ENCODE data around the gene PPP1R16B.

PPP1R16B gene

DNA sequence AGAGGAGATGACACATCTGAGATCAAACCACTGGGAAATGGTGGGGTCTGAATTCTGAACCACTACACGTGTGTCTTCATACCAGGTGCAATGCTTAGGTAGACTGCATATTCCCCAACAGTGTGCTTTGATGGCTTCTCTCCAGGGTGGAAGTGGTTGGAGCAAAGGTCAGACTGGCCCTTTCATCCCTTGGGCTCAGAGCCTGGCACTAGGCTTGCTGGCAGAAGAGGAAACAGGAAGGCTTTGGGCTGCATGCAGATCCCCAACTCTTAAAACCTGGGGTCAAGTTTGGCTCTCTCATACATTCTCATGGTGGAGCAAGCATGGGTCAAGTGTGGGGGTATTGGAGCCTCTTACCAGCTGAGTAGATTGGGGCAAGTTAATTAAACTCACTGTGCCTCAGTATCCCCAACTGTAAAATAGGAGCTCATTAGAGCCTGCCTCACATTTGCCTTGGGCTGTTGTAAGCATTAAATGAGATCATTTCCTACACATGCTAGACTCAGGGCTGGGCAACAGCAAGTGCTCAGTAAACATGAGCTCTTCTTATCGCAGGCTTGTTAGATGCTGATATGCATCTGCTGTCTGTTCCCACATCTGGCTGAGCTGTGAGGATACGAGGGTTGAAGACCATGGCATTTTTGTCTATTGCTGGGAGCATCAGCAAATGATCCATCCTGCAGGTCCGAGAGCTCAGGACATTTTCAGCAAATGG lies 69.1 kb downstream of the PPP1R16B start:
- Histone ChIP-seq H2BK5ac (ENCODE audit: low read length) (no peak overlapping the region), H2BK15ac (ENCODE audit: low read length) (no peak overlapping the region), H4K91ac (ENCODE audit: low read depth, low read length, poor library complexity) (no peak overlapping the region), H3K79me1 (ENCODE audit: low read depth, low read length) (no peaks in the 10 kb centered on the region), H3K27me3 (ENCODE audit: control insufficient read depth in 3 of 3, insufficient read depth in 3 of 3, low read depth in 1 of 3, low read length in 3 of 3) (peaks cover 0 to 2% (median 0%) of the 10 kb centered on the region in 3 experiments), H3K9ac (ENCODE audit: low read depth, low read length, poor library complexity) (no peak overlapping the region), H2AFZ (ENCODE audit: low read length) (no peak overlapping the region), H3K4me1 (ENCODE audit: control insufficient read depth in 2 of 2, insufficient read depth in 1 of 2, low read depth in 1 of 2, low read length in 2 of 2) (peaks cover 4 to 9% of the 10 kb centered on the region in 2 donors), H4K8ac (ENCODE audit: low read depth, low read length) (no peak overlapping the region), H3K23ac (ENCODE audit: low read depth, low read length, poor library complexity) (no peak overlapping the region), H2BK12ac (ENCODE audit: low read length) (no peak overlapping the region), H3K4ac (ENCODE audit: low read length) (no peak overlapping the region), H2BK120ac (ENCODE audit: low read depth, low read length) (no peak overlapping the region), H3K27ac (replicated peaks; ENCODE audit: low read length) (no peak overlapping the region), H3K4me3 (ENCODE audit: low read length in 2 of 2) (no peak overlapping the region), H2AK5ac (ENCODE audit: low read depth, low read length) (no peak overlapping the region), H3K18ac (ENCODE audit: low read length) (no peak overlapping the region), H3K36me3 (replicated peaks in 1 of 2; ENCODE audit: control insufficient read depth in 2 of 2, insufficient read depth in 2 of 2, low read length in 2 of 2) (no peaks in the 10 kb centered on the region), H3K14ac (ENCODE audit: low read length) (no peak overlapping the region), H3K9me3 (replicated peaks in 1 of 2; ENCODE audit: control insufficient read depth in 2 of 2, insufficient read depth in 1 of 2, low read depth in 1 of 2, low read length in 2 of 2) (no peaks in the 10 kb centered on the region), H3K4me2 (ENCODE audit: insufficient read depth, low read length, poor library complexity, severe bottlenecking) (no peak overlapping the region)
- WGBS, 2 donors (ENCODE audit: extremely low coverage in 2 of 2, insufficient read length in 2 of 2, insufficient replicate concordance in 1 of 2), result no CpG with 5 or more reads among the region's 4 CpGs
- no peak for DNase-seq (ENCODE audit: low spot score)

DNA sequence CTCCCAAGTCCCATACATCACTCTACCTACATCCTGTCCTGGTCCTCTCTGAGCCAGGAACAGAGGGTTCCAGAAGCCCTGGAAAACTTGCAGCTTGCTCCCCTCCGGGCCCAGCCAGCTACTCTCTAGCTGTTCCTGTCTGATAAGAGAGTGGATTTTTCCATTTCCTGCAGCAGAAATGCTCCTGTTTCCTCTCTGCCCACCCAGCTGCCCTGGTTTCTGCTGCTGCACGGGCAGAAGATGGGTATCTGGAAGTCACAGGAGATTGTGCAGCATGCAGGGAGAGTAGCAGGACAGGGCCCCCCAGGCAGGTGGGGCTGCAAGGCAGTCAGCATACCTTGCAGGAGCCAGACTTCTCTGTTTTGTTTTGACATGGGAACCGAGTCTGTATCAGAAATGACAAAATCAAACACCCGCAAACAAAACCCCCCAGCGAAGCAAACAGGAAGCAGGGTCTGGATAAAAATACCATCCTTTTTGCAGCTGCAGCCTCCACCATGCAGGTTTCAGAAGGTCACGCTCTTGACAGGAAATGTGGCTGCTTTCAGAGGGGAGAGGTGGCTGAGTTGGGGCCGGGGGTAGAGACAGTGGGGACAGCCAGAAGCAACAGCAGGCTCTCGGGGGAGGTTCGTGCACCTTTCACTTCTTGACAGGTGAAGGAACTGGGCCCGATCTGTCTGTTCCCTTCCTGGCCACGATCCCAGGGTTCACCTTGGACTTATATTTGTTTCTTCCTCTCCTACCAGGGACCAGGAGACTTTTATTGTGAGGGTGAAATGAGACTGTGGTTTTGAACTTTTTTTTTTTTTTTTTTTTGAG lies 69.9 kb downstream of the PPP1R16B start:
- Histone ChIP-seq H2AK5ac (ENCODE audit: low read depth, low read length) (no peak overlapping the region), H3K4me3 (ENCODE audit: low read length in 2 of 2) (no peak overlapping the region), H2AFZ (ENCODE audit: low read length) (peak overlapping the region; percentile 39), H4K8ac (ENCODE audit: low read depth, low read length) (no peak overlapping the region), H2BK15ac (ENCODE audit: low read length) (no peak overlapping the region), H3K4me2 (ENCODE audit: insufficient read depth, low read length, poor library complexity, severe bottlenecking) (no peak overlapping the region), H2BK12ac (ENCODE audit: low read length) (no peak overlapping the region), H3K14ac (ENCODE audit: low read length) (no peak overlapping the region), H2BK5ac (ENCODE audit: low read length) (no peak overlapping the region), H4K91ac (ENCODE audit: low read depth, low read length, poor library complexity) (no peak overlapping the region), H3K23ac (ENCODE audit: low read depth, low read length, poor library complexity) (no peak overlapping the region), H3K79me1 (ENCODE audit: low read depth, low read length) (no peaks in the 10 kb centered on the region), H2BK120ac (ENCODE audit: low read depth, low read length) (no peak overlapping the region), H3K18ac (ENCODE audit: low read length) (no peak overlapping the region), H3K27me3 (ENCODE audit: control insufficient read depth in 3 of 3, insufficient read depth in 3 of 3, low read depth in 1 of 3, low read length in 3 of 3) (peaks cover 0 to 2% (median 0%) of the 10 kb centered on the region in 3 experiments), H3K27ac (replicated peaks; ENCODE audit: low read length) (no peak overlapping the region), H3K36me3 (replicated peaks in 1 of 2; ENCODE audit: control insufficient read depth in 2 of 2, insufficient read depth in 2 of 2, low read length in 2 of 2) (no peaks in the 10 kb centered on the region), H3K4me1 (ENCODE audit: control insufficient read depth in 2 of 2, insufficient read depth in 1 of 2, low read depth in 1 of 2, low read length in 2 of 2) (peaks cover 4 to 9% of the 10 kb centered on the region in 2 donors), H3K9ac (ENCODE audit: low read depth, low read length, poor library complexity) (no peak overlapping the region), H3K9me3 (replicated peaks in 1 of 2; ENCODE audit: control insufficient read depth in 2 of 2, insufficient read depth in 1 of 2, low read depth in 1 of 2, low read length in 2 of 2) (no peaks in the 10 kb centered on the region), H3K4ac (ENCODE audit: low read length) (no peak overlapping the region)
- DNase-seq (ENCODE audit: low spot score), result no peak
- no CpG with 5 or more reads among the region's 11 CpGs for WGBS, 2 donors (ENCODE audit: extremely low coverage in 2 of 2, insufficient read length in 2 of 2, insufficient replicate concordance in 1 of 2)

DNA sequence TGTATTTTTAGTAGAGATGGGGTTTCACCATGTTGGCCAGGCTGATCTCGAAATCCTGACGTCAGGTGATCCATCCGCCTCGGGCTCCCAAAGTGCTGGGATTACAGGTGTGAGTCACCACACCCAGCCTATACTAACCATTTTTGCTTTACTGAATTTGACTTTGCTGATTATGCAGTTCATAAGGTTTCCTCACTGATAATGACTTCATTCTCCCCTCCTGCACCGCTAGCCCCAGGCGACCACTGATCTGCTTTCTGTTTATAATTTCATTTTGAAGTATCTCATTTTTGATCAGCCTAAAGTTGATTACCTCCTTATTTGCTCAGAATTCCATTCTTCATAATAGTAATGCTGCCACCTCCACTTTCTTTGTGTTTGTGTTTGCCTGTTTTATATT lies 72.0 kb downstream of the PPP1R16B start:
- WGBS, 2 donors (ENCODE audit: extremely low coverage in 2 of 2, insufficient read length in 2 of 2, insufficient replicate concordance in 1 of 2), result no CpG with 5 or more reads among the region's 6 CpGs
- Histone ChIP-seq H3K4me2 (ENCODE audit: insufficient read depth, low read length, poor library complexity, severe bottlenecking) (no peak overlapping the region), H3K9ac (ENCODE audit: low read depth, low read length, poor library complexity) (no peak overlapping the region), H3K9me3 (replicated peaks in 1 of 2; ENCODE audit: control insufficient read depth in 2 of 2, insufficient read depth in 1 of 2, low read depth in 1 of 2, low read length in 2 of 2) (no peaks in the 10 kb centered on the region), H3K4me3 (ENCODE audit: low read length in 2 of 2) (no peak overlapping the region), H2BK120ac (ENCODE audit: low read depth, low read length) (no peak overlapping the region), H3K23ac (ENCODE audit: low read depth, low read length, poor library complexity) (no peak overlapping the region), H3K4ac (ENCODE audit: low read length) (no peak overlapping the region), H3K4me1 (ENCODE audit: control insufficient read depth in 2 of 2, insufficient read depth in 1 of 2, low read depth in 1 of 2, low read length in 2 of 2) (peaks cover 0 to 9% of the 10 kb centered on the region in 2 donors), H2BK15ac (ENCODE audit: low read length) (no peak overlapping the region), H3K18ac (ENCODE audit: low read length) (no peak overlapping the region), H4K91ac (ENCODE audit: low read depth, low read length, poor library complexity) (no peak overlapping the region), H3K27ac (replicated peaks; ENCODE audit: low read length) (no peak overlapping the region), H3K27me3 (ENCODE audit: control insufficient read depth in 3 of 3, insufficient read depth in 3 of 3, low read depth in 1 of 3, low read length in 3 of 3) (peaks cover 0 to 2% (median 0%) of the 10 kb centered on the region in 3 experiments), H3K36me3 (replicated peaks in 1 of 2; ENCODE audit: control insufficient read depth in 2 of 2, insufficient read depth in 2 of 2, low read length in 2 of 2) (no peaks in the 10 kb centered on the region), H2AFZ (ENCODE audit: low read length) (no peak overlapping the region), H2AK5ac (ENCODE audit: low read depth, low read length) (no peak overlapping the region), H3K14ac (ENCODE audit: low read length) (no peak overlapping the region), H3K79me1 (ENCODE audit: low read depth, low read length) (no peaks in the 10 kb centered on the region), H4K8ac (ENCODE audit: low read depth, low read length) (no peak overlapping the region), H2BK5ac (ENCODE audit: low read length) (no peak overlapping the region), H2BK12ac (ENCODE audit: low read length) (no peak overlapping the region)
- DNase-seq (ENCODE audit: low spot score), result no peak

DNA sequence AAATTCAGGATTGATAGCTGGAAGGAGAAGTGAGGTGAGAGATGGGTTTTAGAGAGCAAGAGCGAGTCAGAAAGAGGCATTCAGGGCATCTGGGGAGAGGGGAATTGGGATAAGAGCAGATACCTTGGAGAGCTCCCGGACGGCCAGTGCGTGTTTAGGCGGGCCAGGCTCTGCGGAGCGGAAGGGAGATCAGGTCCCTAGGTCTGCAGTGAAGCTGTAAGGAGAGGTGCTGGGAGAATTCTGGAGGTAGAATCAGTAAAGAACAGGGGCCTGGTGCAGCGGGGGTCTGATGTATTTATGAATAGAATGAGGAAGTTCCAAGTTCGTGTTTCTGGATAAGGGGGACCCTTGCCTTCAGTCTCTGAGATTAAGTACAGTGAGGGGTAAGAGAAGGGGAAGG lies 73.4 kb downstream of the PPP1R16B start:
- no peak overlapping the region for H2BK120ac ChIP-seq (ENCODE audit: low read depth, low read length)
- no peak overlapping the region for H2BK15ac ChIP-seq (ENCODE audit: low read length)
- no peak overlapping the region for H2BK12ac ChIP-seq (ENCODE audit: low read length)
- H3K14ac ChIP-seq (ENCODE audit: low read length), result no peak overlapping the region
- H3K9ac ChIP-seq (ENCODE audit: low read depth, low read length, poor library complexity), result no peak overlapping the region
- H2AFZ ChIP-seq (ENCODE audit: low read length), result no peak overlapping the region
- no peak overlapping the region for H2AK5ac ChIP-seq (ENCODE audit: low read depth, low read length)
- H3K18ac ChIP-seq (ENCODE audit: low read length), result no peak overlapping the region
- no peak overlapping the region for H3K27ac ChIP-seq (replicated peaks; ENCODE audit: low read length)
- peaks cover 0 to 9% of the 10 kb centered on the region in 2 donors for H3K4me1 ChIP-seq (ENCODE audit: control insufficient read depth in 2 of 2, insufficient read depth in 1 of 2, low read depth in 1 of 2, low read length in 2 of 2)
- DNase-seq (ENCODE audit: low spot score), result peak; percentile 44
- no peak overlapping the region for H4K8ac ChIP-seq (ENCODE audit: low read depth, low read length)
- no peak overlapping the region for H3K4me3 ChIP-seq (ENCODE audit: low read length in 2 of 2)
- no peaks in the 10 kb centered on the region for H3K79me1 ChIP-seq (ENCODE audit: low read depth, low read length)
- no CpG with 5 or more reads among the region's 9 CpGs for WGBS, 2 donors (ENCODE audit: extremely low coverage in 2 of 2, insufficient read length in 2 of 2, insufficient replicate concordance in 1 of 2)
- no peak overlapping the region for H2BK5ac ChIP-seq (ENCODE audit: low read length)
- peaks cover 0 to 2% (median 0%) of the 10 kb centered on the region in 3 experiments for H3K27me3 ChIP-seq (ENCODE audit: control insufficient read depth in 3 of 3, insufficient read depth in 3 of 3, low read depth in 1 of 3, low read length in 3 of 3)
- H3K9me3 ChIP-seq (replicated peaks in 1 of 2; ENCODE audit: control insufficient read depth in 2 of 2, insufficient read depth in 1 of 2, low read depth in 1 of 2, low read length in 2 of 2), result no peaks in the 10 kb centered on the region
- H3K4ac ChIP-seq (ENCODE audit: low read length), result no peak overlapping the region
- H3K4me2 ChIP-seq (ENCODE audit: insufficient read depth, low read length, poor library complexity, severe bottlenecking), result no peak overlapping the region
- no peak overlapping the region for H4K91ac ChIP-seq (ENCODE audit: low read depth, low read length, poor library complexity)
- no peaks in the 10 kb centered on the region for H3K36me3 ChIP-seq (replicated peaks in 1 of 2; ENCODE audit: control insufficient read depth in 2 of 2, insufficient read depth in 2 of 2, low read length in 2 of 2)
- H3K23ac ChIP-seq (ENCODE audit: low read depth, low read length, poor library complexity), result no peak overlapping the region

Data from neuronal stem cell (in vitro differentiated cells).